ENCODE data around the gene SUGP1.
A peak's percentile ranks its signal among the peaks of the same experiment; 100 is the strongest.

Gene SUGP1

DNA sequence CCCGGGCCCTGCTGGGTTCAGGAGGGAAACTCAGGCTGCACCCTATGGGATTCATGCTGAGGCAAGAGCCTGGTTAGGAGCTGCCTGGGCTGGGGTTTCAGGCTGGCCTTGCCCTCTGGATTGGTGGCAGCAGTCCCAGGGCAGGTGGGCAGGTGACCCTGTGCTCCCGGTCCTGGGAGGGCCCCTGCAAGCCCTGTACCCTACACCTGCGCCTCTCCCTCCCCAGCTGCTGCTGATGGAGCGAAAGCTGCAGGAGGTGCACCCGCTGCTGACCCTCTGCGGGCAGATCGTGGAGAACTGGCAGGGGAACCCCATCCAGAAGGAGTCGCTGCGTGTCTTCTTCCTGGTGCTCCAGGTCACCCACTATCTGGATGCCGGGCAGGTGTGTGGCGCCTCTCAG is 20.7 kb upstream of the SUGP1 start:
- no peak for DNase-seq (ENCODE audit: low spot score)

DNA sequence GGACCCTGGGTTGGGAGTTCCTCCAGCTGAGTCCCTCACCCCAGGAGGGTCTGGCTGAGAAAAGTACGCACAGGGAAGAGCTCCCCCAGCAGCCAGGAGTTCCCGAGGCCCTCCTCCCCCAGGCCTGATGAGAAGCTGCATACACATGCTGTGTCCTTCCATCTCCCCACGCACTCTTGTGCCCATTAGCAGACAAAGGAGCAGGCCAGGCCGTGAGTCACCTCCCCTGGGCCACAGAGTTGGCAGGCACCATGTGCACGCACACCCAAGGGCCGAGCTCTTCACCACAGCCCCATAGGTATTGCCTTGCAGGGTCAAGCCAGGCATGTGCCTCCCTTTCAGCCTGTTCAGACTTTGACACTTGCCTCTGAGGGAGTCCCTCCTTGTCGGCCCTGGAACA is 17.8 kb upstream of the SUGP1 start:
- DNase-seq (ENCODE audit: low spot score), result no peak

DNA sequence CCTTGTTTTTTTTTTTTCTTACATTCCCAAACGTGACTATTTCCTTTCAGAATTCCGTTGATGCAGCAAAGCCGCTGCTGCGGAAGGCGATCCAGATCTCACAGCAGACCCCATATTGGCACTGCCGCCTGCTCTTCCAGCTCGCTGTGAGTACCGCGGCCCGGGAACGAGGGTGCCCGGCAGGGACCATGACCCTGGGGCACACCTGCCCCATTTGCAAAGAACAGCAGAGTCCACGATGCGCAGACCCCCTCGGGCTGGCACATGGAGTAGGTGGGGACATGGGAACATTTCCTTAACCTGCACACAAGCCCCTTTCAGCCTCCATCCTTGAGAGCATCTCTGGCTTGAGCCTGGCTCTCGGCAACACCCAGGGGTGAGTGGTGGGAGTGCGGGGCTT is 16.8 kb upstream of the SUGP1 start:
- no peak for DNase-seq (ENCODE audit: low spot score)

DNA sequence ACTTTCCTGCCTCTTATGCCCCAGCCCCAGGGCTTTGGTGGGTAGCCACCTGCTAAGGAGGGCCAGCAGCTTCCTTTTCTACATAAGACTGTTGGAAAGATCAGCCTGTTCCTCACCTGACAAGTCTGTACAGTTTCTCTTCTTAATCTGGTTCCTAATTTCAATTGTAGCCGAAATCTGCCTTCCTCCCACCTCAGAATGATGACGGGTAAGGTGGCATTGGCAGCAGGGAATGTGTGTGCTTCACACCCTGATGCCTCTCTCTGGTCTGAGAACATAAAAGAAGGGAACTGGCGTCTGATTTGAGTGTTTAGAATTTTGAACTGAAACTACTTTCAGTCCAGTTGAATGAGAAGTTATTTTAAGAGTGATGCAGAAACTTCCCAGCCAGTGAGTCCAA is 16.3 kb upstream of the SUGP1 start:
- no peak for DNase-seq (ENCODE audit: low spot score)

DNA sequence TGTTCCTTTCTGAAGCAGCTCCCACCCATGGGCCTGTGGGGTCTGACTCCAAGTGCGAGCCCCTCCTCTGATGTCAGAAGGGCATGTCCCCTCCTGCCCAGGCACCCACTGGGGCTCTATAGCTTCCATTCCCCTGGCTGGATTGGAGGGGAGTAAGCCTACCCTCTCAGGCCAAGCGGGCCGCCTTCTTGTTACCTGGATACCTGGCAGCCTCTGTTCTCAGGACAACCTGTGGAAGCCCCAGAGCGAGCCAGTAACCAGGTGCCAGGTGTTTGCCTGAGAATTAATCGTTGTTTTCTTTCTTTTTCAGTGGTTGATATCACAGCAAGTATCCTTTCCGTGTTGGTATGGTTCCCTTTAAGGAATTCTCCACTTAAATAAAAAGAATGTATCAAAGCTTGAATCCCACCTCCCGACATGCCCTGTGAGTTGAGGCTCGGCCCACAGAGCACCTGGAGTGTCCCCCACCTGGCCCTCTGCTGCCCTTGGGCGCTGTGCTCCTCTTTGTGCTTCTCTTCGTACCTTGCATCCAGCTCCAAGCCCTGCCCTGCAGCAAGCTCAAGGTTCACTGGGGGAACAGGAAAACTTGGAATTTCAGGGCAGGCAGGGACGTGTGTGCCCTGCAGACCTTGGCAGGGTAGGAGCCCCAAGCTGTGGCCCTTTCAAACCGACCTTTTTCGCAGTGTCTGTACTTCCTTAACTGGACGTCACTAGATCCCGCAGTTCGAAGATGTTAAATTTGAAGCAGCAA is 15.3 kb upstream of the SUGP1 start:
- no peak for DNase-seq (ENCODE audit: low spot score)

DNA sequence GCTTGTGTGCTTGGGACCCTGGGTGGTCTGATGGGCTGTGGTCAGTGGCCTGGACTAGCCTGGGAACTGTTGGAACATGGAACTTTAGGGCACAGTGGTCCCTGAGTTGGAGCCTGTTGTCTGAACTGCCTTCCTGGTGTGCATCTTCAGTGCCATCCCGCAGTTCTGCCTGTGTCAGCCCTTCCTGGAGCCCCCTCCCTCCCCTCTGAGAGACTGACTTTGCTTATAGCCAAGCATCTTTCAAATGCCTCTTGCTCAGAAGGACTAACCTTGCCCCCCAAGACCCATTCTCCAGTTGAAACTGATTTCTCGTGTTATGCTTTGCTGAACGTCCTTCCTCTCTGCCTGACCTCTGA is 14.7 kb upstream of the SUGP1 start:
- no peak for DNase-seq (ENCODE audit: low spot score)

DNA sequence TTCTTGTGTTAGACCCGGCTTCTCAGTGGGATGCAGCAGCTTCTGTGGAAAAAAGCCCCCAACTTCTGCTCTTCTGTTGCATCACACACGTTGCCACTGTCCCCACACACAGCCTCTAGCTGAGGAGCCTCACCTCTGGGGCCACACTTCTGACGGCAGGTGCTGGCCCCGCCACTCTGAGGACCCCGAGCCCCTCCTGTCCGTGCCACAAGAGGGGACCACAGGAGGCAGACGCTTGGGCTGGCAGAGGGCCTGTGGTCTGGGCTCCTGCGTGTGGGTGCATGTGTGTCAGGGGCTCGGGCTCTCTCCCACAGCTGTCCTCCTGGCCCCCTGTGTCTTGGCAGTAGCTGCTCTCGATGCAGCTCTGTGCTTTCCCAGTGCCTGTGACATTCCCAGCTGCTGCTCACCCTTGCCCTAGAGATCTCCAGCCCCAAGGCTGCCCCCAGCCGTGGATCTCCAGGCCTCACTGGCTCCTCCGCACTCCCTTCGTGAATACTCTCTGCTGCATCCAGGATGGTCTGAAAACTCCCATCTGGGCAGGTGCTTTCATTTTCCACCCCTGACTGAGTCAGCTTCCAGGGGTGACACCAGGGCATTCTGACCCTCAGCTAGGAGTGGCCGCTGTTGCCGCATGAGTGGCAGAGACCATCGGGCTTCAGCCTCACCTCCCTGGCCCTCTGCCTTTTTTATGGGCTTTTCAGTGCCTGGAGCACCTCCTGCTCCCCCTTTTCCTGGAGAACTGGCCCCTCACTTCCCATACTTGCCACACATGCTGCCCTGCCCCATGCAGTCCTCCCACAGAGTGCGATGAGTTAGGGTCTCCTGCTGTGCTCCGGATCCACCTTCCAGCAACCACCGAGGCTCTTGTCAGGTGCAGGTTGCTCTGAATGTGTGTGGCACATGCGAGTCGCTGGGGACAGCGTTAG is 14.0 kb upstream of the SUGP1 start:
- DNase-seq (ENCODE audit: low spot score), result no peak

DNA sequence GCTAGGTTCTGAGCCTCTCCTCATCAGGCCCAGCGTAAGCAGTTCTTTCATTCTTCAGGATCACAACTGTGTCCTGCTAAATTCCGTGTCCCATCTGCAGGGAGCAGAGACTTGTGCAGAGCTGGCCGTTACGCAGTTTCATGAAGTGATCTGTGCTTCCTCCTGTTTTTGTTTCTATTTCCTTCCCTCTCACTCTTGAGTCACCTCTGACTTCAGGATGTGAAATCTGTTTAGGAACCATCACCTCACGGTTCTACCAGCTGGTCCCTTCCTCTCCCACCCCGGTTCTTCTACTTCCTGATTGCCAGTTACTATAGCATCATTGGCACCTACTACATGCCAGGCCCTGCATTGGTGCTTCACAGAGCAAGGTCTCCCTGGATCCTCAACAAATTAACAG is 8.8 kb upstream of the SUGP1 start:
- no peak for DNase-seq (ENCODE audit: low spot score)

DNA sequence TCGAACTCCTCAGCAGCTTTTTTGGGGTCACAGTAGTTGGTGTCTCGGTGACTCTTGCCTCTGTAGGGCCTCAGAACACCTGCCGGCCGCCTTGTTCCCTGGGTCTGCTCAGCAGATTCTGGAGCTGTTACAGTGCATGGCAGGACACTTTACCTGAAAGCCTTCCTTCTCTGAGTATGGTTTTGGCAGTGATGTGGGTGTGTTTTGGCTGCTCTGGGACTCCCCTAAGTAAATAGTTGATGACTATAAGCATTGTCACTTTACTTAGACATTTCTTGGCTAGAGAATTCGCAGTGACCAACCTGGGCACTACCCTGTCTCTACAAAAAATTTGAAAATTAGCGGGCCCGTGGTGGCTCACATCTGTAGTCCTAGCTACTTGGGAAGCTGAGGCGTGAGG is 7.4 kb upstream of the SUGP1 start:
- no peak for DNase-seq (ENCODE audit: low spot score)

DNA sequence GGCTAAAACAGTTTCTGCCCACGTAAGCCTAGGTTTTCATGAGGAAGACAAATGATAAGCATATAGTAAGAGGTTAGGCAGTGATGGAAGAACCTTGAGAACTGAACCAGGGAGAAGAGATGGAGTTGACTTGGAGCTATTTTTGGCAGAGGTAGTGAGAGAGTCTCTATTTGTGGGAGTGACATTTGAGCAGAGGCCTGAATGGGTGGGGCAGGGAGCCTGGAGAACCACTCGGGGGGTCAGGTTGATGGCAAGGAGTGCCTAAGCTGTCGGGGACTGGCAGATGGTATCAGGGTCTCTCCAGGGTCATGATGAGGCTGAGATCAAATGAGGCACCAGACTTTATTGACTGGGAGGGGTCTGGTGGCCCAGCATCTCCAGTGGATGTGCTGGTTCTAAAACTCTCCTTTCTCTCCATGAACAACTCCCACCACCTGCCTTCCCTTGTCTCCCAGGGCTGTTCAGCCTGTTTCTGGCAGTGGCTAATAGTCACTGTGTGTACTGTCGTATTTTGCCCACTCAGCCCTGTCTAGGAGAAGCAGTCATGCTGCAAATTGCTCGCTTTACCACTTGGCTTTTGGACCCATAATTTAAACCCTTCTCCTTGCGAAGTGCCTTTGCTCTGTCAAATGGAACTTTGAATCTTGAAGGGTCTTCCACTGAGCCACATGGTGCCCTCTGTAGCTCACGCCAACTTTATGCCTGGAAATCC is 3.9 kb upstream of the SUGP1 start:
- DNase-seq (ENCODE audit: low spot score), result peak; percentile 42

DNA sequence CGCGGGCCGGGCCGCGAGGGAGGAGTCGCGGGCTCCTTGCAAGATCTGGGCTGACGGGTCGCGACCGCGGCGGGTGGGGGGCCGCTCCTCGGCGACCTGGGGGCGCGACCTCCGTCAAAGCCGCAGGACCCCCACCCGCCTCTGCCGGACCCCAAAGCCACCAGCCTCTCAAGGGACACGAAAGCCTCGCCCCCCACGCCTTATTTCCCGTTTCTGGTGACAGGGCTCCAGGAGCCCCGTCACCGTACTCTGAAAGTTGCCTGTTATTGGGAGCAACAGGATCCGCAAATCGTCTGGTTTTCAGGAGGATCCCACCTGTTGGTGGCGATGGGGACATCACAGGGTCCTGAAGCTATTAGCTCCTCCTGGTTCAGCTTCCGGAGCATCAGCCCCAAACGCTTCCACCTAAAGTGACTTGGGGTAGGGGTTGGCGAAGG is 850 bp upstream of the SUGP1 start:
- DNase-seq (ENCODE audit: low spot score), result no peak

DNA sequence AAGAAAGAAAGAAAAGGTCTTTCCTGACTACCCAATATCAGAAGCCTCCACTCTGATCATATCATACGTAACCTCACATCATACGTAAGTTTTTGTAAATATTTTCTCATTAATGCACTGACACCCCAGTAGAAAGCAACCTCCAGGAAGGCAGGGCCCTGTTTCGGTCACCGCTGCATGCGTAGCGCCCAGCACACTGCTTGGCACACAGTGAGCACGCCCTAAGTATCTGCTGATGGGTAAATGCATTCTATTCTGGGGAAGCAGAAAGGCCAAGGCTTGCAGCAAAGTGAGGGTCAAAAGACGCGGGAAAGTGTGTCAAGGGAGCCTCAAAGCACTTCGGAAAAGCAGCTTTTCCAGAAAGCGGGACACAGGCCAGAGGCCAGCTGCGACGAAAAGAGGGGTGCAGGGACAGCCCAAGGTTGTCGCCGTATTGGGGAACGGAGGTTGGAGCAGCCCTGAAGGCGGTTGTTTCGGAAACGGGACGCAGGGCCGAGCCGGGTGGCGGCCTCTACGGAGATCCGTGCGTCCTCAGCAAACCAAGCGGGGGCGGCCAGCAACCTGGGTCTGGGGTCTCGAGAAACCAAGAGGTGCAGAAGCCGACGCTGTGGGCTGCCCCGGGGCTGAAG is 463 bp downstream of the SUGP1 start:
- no peak for DNase-seq (ENCODE audit: low spot score)

DNA sequence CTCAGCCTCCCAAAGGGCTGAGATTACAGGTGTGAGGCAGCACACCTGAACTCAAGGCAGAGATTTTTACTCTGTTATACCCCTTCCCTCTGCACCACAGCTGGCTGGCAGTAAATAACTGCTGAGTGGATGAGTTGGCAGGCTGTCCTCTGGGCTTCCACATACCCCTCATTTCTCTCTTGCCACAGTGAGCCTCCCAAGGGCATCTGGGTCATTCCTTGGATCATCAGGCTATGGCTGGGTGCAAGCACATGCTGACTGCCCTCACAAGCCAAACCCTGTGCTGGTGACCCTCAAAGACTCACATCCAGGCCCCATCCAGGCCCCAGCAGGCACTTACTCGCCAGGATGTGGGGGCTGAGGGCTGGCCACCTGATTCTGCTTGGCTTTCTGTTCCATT is 4.2 kb downstream of the SUGP1 start:
- no peak for DNase-seq (ENCODE audit: low spot score)

DNA sequence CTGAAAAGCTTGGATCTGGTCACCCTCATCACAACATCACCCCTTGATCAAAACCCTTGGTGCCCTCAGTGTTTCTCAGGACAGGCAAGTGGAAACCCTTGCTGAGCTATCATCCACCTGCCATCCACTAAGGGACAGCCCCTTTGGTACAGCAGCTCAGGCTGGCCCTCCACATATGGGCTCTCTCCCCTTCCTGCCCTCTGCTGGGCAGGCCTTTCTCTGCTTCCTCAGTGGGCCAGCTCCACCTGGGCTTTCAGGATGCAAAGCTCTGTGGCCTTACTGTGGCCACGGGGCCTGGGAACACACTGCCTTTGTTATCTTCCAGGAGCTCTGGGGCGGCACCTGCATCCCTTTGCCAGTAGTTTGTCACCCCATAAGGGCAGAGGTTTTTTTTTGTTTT is 4.9 kb downstream of the SUGP1 start:
- DNase-seq (ENCODE audit: low spot score), result no peak

DNA sequence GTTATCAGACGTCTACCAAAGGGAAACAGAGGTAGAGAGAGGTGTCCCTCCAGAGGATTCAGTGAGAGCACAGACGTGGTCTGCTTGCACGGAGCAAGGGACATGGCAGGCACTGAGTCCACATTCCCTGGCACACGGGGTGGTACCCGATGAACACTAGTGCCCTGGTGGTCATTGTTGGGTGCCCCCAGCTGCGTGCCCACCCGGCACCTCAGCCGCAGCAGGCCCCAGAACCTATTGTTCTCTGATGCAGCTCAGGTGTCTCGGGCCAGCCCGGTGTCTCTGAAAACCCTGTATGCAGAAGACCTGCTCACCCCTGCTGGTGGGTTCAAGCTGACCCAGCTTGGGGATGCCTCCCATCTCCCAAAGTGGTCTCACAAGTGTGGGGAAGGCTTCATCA is 11.9 kb downstream of the SUGP1 start:
- no peak for DNase-seq (ENCODE audit: low spot score)

DNA sequence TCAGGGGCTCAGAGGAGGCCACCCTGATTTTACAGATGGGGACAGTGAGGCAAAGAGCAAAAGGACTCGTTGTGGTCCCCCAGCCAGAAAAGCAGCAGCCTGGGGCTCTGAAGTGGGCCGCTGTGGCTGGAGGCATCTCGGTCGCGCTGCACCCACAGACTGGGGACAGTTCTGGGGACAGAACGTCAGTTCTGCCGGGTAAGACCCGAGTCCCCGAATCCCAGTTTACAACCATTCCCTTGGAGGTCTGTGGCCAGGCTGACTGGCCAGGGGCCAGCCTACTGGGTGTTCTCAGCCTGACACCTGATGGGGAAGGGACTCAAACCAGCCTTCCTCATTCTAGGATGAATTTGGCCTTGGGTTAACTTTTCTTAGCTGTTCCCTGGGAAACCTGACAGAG is 14.1 kb downstream of the SUGP1 start:
- DNase-seq (ENCODE audit: low spot score), result no peak

DNA sequence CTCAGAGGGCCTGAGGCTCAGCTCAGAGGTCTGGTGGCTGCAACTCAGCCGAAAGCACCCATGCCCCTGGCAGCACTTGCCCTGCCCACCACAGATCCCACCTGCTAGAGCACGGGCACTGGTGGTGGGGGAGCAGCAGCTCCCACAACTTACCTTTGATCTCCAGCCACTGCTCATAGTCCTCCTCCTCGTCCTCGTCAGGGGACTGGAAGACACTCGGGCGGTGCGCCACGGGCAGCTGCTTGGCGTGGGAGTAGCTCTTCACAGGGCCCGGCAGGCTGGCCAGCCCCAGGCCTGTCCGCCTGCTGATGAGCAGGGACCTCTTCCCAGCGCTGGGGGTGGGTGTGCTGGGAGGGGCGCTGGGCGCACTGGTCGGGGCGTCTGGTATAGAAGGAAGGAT is 14.6 kb downstream of the SUGP1 start:
- no peak for DNase-seq (ENCODE audit: low spot score)

DNA sequence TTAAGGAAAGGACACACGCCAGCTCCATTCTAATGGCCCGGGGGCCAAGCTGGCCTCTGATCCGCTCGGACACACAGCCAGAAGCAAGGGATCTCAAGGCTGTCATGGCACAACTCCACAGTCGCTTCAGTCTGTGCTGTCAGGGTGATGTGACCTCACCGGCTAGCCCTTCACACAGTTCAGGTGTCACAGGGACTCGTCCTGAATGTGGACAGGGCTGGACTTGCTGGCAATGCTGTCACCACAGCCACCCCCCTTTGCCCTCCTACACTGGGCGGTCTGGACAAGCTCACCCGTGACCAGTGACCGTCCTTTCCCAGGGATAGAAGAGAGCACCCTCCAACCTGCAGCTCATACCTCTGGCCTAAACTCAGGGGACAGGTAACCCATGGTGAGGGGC is 15.2 kb downstream of the SUGP1 start:
- DNase-seq (ENCODE audit: low spot score), result no peak

DNA sequence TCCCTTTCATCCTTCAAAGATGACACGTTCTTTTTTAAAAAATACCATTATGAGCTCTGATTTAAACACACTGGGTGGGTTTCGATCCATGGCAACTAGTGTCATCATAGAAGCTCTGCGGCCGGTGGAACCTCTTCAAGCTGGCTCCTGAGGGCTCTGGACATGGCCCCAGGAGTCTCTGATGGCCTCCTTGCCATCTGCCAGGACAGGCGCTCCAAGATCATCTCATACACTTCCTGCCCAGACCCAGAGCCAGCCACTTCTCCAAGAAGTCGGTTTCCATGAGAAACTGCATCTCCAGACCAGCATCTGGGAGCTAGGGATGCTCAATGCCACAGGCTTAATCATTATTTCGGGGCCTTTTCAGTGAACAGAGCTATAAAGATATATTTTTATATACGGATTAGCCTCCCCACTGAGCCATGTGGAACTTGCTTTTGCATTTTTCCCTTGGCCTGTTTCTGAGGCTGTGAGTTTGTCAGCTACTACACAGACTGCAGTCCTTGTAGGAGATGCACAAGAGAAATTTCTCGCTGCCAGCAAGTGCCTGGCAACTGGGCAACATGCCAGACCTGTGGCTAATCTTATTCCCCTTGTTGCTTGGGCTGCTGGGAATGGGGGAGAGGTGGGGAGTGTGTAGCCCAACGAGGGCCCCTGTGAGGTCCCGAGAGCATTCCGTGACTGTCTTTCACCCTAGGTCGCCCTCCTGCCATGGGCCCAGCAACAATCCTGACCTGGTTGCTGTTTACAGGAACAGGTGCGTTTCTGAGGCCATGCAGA is 15.9 kb downstream of the SUGP1 start:
- peak; percentile 43 for DNase-seq (ENCODE audit: low spot score)

DNA sequence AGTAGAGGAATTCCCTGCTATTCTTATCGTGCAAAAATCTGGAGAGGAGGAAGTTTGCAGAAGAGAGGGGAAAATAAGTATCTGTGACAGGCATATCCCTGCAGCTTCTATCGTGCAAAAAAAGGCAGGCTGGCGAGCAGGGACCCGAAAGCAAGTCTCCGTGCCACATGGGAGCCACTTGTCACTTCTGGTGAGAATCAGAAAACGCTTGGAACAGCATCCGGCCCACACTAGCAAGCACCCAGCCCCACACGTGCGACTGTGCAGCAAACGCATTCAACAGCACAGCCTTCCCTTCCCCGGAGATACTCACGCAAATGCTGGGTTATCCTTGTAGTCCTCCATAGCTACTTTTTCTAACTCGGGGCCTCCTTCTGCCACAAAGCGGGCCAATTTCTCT is 16.9 kb downstream of the SUGP1 start:
- no peak for DNase-seq (ENCODE audit: low spot score)

DNA sequence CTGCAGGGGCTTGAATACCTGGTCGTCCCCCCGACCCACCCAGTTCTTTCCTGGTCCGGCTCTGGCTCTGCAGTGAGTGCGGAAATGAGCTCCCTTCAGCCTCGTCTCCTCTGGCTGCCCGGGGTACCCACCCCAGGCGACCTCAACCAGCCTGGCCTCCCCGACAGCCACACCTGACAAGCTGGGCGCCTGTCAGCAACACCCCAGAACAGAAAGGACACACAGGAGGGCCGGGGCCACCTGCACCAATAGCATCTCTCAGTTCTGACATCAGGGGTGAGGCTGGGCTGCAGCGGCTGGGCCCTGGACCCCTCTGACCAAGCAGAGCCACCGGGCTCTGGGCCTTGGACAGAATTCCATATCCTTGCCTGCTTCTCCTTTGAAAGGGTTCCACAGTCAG is 19.7 kb downstream of the SUGP1 start:
- DNase-seq (ENCODE audit: low spot score), result no peak

DNA sequence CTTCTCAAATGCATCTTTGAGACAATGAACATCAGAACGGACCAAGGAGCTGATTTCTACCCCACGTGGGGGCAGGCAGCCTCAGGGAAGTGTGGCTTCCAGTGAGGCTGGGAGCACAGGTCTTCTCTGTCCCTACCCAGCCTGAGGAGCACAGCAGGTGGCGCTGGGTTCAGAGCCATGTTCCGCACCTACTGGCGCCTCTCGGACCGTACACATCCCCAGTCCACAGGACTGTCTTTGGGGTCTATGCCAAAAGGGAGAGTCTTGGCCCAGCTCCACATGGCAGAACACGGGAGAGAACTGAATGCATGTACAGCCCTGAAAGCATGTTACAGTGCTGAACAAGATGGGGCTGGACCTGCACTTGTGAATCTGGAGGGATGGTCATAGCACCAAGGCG is 22.6 kb downstream of the SUGP1 start:
- DNase-seq (ENCODE audit: low spot score), result no peak

Data from Ammon's horn (tissue), 1 donor.